H1 (cell line): ENCODE results near the gene LRRC3C. TPM values are rescaled to one million over a fixed set of nuclear protein-coding genes. Genes with fewer than 3 reads are reported as not detected.

Source experiments
- CTCF ChIA-PET: fragments of 300-600 bp; sonication (Branson Sonifier 250); formaldehyde crosslinking; loops from one replicate; lab custom pipeline; 2021; ENCODE audit not compliant: partially characterized antibody; lab: Charles Lee
- POLR2A ChIA-PET: fragments of 300-600 bp; sonication (Branson Sonifier 250); formaldehyde crosslinking; loops from one replicate; lab custom pipeline; 2021; ENCODE audit warnings: inconsistent platforms; ENCODE audit not compliant: partially characterized antibody; lab: Charles Lee
- DNase-seq, 2 experiments: peaks; one replicate each; pipeline versions ENCODE4 v3.0.0 to v3.0.0-alpha.2; 2010 to 2022; ENCODE audit warnings: low spot score in 2 of 2, low read depth in 1 of 2, mixed read lengths in 1 of 2
- FAIRE-seq: peaks from 2 replicates; lab custom pipeline; 2011; peaks lifted over from hg19 to GRCh38; lab: Jason Lieb, UNC
- H2AFZ ChIP-seq: 2 replicates; pipeline ENCODE4 v1.8.1; 2012; ENCODE audit warnings: low read length, inconsistent platforms
- H2AK5ac ChIP-seq: 2 replicates; pipeline ENCODE4 v1.6.1; 2013; ENCODE audit warnings: low read depth, low read length
- H2BK120ac ChIP-seq: replicated peaks from 2 replicates; pipeline ENCODE3; 2013; ENCODE audit warnings: low read depth, low read length, inconsistent platforms
- H2BK12ac ChIP-seq: 2 replicates; pipeline ENCODE4 v1.6.1; 2013; ENCODE audit warnings: low read depth, low read length
- H2BK15ac ChIP-seq: 2 replicates; pipeline ENCODE4 v1.6.1; 2013; ENCODE audit warnings: low read length
- H2BK20ac ChIP-seq: 2 replicates; pipeline ENCODE4 v1.6.1; 2013; ENCODE audit warnings: low read length
- H2BK5ac ChIP-seq: 2 replicates; pipeline ENCODE4 v1.6.1; 2013; ENCODE audit warnings: low read depth, low read length
- H3K14ac ChIP-seq: 2 replicates; pipeline ENCODE4 v1.6.1; 2013; ENCODE audit warnings: inconsistent platforms; ENCODE audit not compliant: insufficient read length
- H3K18ac ChIP-seq: 2 replicates; pipeline ENCODE4 v1.6.1; 2013; ENCODE audit warnings: low read length; ENCODE audit errors: extremely low read depth
- H3K23ac ChIP-seq: 2 replicates; pipeline ENCODE4 v1.6.1; 2013; ENCODE audit warnings: inconsistent platforms; ENCODE audit not compliant: insufficient read length
- H3K23me2 ChIP-seq: 2 replicates; pipeline ENCODE4 v1.6.1; 2013; ENCODE audit warnings: low read depth, low read length
- H3K27ac ChIP-seq: 2 replicates; pipeline ENCODE4 v1.6.1; 2011; ENCODE audit warnings: low read depth, low read length, inconsistent platforms
- H3K27me3 ChIP-seq, 4 experiments: replicated peaks in 1 of 4; 1 replicate in 1 of 4; 2 replicates in 3 of 4; pipeline versions ENCODE4 v1.6.1 to v1.8.1; 2011 to 2013; ENCODE audit warnings: low read length in 3 of 4, mild to moderate bottlenecking in 3 of 4, inconsistent platforms in 2 of 4, mixed read lengths in 2 of 4, moderate library complexity in 1 of 4; ENCODE audit not compliant: control insufficient read depth in 3 of 4, insufficient read depth in 3 of 4; ENCODE audit errors: extremely low read depth in 1 of 4
- H3K36me3 ChIP-seq, 4 experiments: 2 replicates each; pipeline versions ENCODE4 v1.6.1 to v1.8.1; 2011 to 2013; ENCODE audit warnings: mild to moderate bottlenecking in 4 of 4, low read length in 3 of 4, moderate library complexity in 2 of 4, control low read depth in 1 of 4, inconsistent platforms in 1 of 4; ENCODE audit not compliant: insufficient read depth in 4 of 4, control insufficient read depth in 2 of 4
- H3K4ac ChIP-seq: replicated peaks from 2 replicates; pipeline ENCODE3; 2013; ENCODE audit warnings: low read length, low read depth, mixed read lengths, inconsistent platforms; ENCODE audit not compliant: insufficient read length
- H3K4me1 ChIP-seq, 4 experiments: replicated peaks in 1 of 4; 1 replicate in 1 of 4; 2 replicates in 3 of 4; pipeline versions ENCODE4 v1.6.1 to v1.8.1; 2011 to 2013; ENCODE audit warnings: low read length in 3 of 4, inconsistent platforms in 2 of 4, mixed read lengths in 1 of 4; ENCODE audit not compliant: insufficient read depth in 4 of 4, control insufficient read depth in 3 of 4
- H3K4me2 ChIP-seq, 2 experiments: 2 replicates each; pipeline versions ENCODE4 v1.6.1 to v1.8.1; 2011 to 2013; ENCODE audit warnings: low read depth in 2 of 2, low read length in 2 of 2, control low read depth in 1 of 2, inconsistent platforms in 1 of 2, mild to moderate bottlenecking in 1 of 2; ENCODE audit not compliant: insufficient read depth in 1 of 2
- H3K4me3 ChIP-seq, 4 experiments: fragments of 200-600, 300-600 bp in 1 of 4; sonication (generic), shearing (Covaris generic), sonication (Bioruptor Twin) in 1 of 4; 2 replicates each; pipeline versions ENCODE4 v1.5.1 to v1.8.1; 2011 to 2016; ENCODE audit warnings: low read length in 4 of 4, low read depth in 3 of 4, control low read depth in 2 of 4, inconsistent platforms in 2 of 4, mild to moderate bottlenecking in 2 of 4, mixed read lengths in 1 of 4, moderate library complexity in 1 of 4; ENCODE audit not compliant: insufficient read depth in 2 of 4; ENCODE audit errors: extremely low read depth in 1 of 4
- H3K56ac ChIP-seq: replicated peaks from 2 replicates; pipeline ENCODE3; 2013; ENCODE audit warnings: low read depth, mild to moderate bottlenecking, mixed read lengths, low read length, inconsistent platforms; ENCODE audit not compliant: insufficient read length
- H3K79me1 ChIP-seq: 2 replicates; pipeline ENCODE4 v1.6.1; 2013; ENCODE audit warnings: low read depth, low read length, control low read depth
- H3K79me2 ChIP-seq, 2 experiments: 2 replicates each; pipeline versions ENCODE4 v1.6.1 to v1.8.1; 2012 to 2013; ENCODE audit warnings: low read length in 2 of 2, mild to moderate bottlenecking in 2 of 2, inconsistent platforms in 1 of 2; ENCODE audit not compliant: insufficient read depth in 2 of 2, control insufficient read depth in 1 of 2
- H3K9ac ChIP-seq, 4 experiments: replicated peaks in 1 of 4; 1 replicate in 1 of 4; 2 replicates in 3 of 4; pipeline versions ENCODE4 v1.6.1 to v1.8.1; 2011 to 2013; ENCODE audit warnings: low read depth in 3 of 4, low read length in 3 of 4, control low read depth in 2 of 4, mild to moderate bottlenecking in 2 of 4, moderate library complexity in 2 of 4, inconsistent platforms in 1 of 4; ENCODE audit errors: extremely low read depth in 1 of 4
- H3K9me3 ChIP-seq, 2 experiments: 2 replicates each; pipeline versions ENCODE4 v1.6.1 to v1.8.1; 2012 to 2013; ENCODE audit warnings: mild to moderate bottlenecking in 2 of 2, moderate library complexity in 2 of 2, control low read depth in 1 of 2, inconsistent platforms in 1 of 2, low read depth in 1 of 2, low read length in 1 of 2, mixed read lengths in 1 of 2; ENCODE audit not compliant: insufficient read depth in 2 of 2
- H4K20me1 ChIP-seq, 2 experiments: replicated peaks in 1 of 2; 2 replicates each; pipeline versions ENCODE3 to v1.8.1; 2011 to 2013; ENCODE audit warnings: inconsistent platforms in 2 of 2, low read length in 2 of 2, mild to moderate bottlenecking in 1 of 2; ENCODE audit not compliant: insufficient read depth in 2 of 2, control insufficient read depth in 1 of 2
- H4K5ac ChIP-seq: 2 replicates; pipeline ENCODE4 v1.6.1; 2013; ENCODE audit warnings: low read length, low read depth, mixed read lengths, inconsistent platforms; ENCODE audit not compliant: insufficient read length
- H4K8ac ChIP-seq: 2 replicates; pipeline ENCODE4 v1.8.0; 2013; ENCODE audit warnings: mild to moderate bottlenecking, moderate library complexity, low read length, inconsistent platforms; ENCODE audit not compliant: insufficient read depth; ENCODE audit errors: extremely low read depth
- H4K91ac ChIP-seq: replicated peaks from 2 replicates; pipeline ENCODE3; 2013; ENCODE audit warnings: low read length, mixed read lengths, inconsistent platforms; ENCODE audit not compliant: insufficient read length
- EP300 ChIP-seq, 2 experiments: IDR thresholded peaks; 1 replicate in 1 of 2; 2 replicates in 1 of 2; pipeline ENCODE4 v1.6.1; 2011 to 2012; ENCODE audit warnings: low read depth in 2 of 2, low read length in 2 of 2, mild to moderate bottlenecking in 2 of 2, borderline replicate concordance in 1 of 2, inconsistent platforms in 1 of 2, moderate library complexity in 1 of 2
- EZH2 ChIP-seq: fragments of 200-600 bp; sonication (generic); IDR thresholded peaks from 2 replicates; pipeline ENCODE4 v1.7.1; 2012; ENCODE audit warnings: low read depth, mild to moderate bottlenecking, moderate library complexity, low read length, inconsistent platforms; ENCODE audit not compliant: severe bottlenecking
- JUN ChIP-seq: IDR thresholded peaks from 2 replicates; pipeline ENCODE4 v1.6.1; 2011; ENCODE audit warnings: low read depth, mild to moderate bottlenecking, improper control_type of control experiment, low read length
- KDM4A ChIP-seq: IDR thresholded peaks from one replicate; pipeline ENCODE4 v1.7.1; 2012; ENCODE audit warnings: low read depth, mild to moderate bottlenecking, moderate library complexity, low read length, inconsistent platforms; ENCODE audit not compliant: severe bottlenecking
- WGBS, 2 experiments: shearing (Covaris generic) in 1 of 2; methylation state at CpG; one replicate each; pipeline versions ENCODE4 v1.1.6 to v1.1.7; 2013 to 2015; ENCODE audit warnings: low lambda C conversion rate in 2 of 2, mixed read lengths in 2 of 2, inconsistent platforms in 1 of 2, low coverage in 1 of 2, missing lambda C conversion rate in 1 of 2; ENCODE audit not compliant: insufficient replicate concordance in 2 of 2, insufficient coverage in 1 of 2, insufficient read length in 1 of 2; ENCODE audit errors: extremely low coverage in 1 of 2, missing lambda C conversion rate in 1 of 2; 5-methylcytosine and 5-hydroxymethylcytosine counted together
- polyA plus RNA-seq, 7 experiments: library from polyadenylated mRNA; depleted of rRNA in 3 of 7; stranded (reverse) in 5 of 7; unstranded in 2 of 7; fragments of >200 nt in 5 of 7; fragments of 200-250 nt in 2 of 7; gene quantifications; 1 replicate in 5 of 7; 2 replicates in 1 of 7; 4 replicates in 1 of 7; pipeline versions ENCODE4 v1.2.1 to v1.2.3, GENCODE V29; 2011 to 2013; ENCODE audit warnings: missing spikeins in 2 of 7, mixed read lengths in 2 of 7
- total RNA-seq: library from RNA; stranded (reverse); fragmentation: NEBNext Ultra II Directional; extraction: Animal tissue kit (Norgen Biotek cat#: 25700); gene quantifications from 2 replicates; pipeline ENCODE4 v1.2.1, GENCODE V29; 2021
- TF ChIP-seq, protein P1 (sequence below): IDR thresholded peaks from 2 replicates; pipeline ENCODE4 v1.6.1; 2012; ENCODE audit warnings: inconsistent platforms

LRRC3C gene
- total and polyA plus RNA-seq, 2 of the 8 experiments (the other 6 are each of a cell fraction or from before 2014, with no cell fraction given) = not detected

DNA sequence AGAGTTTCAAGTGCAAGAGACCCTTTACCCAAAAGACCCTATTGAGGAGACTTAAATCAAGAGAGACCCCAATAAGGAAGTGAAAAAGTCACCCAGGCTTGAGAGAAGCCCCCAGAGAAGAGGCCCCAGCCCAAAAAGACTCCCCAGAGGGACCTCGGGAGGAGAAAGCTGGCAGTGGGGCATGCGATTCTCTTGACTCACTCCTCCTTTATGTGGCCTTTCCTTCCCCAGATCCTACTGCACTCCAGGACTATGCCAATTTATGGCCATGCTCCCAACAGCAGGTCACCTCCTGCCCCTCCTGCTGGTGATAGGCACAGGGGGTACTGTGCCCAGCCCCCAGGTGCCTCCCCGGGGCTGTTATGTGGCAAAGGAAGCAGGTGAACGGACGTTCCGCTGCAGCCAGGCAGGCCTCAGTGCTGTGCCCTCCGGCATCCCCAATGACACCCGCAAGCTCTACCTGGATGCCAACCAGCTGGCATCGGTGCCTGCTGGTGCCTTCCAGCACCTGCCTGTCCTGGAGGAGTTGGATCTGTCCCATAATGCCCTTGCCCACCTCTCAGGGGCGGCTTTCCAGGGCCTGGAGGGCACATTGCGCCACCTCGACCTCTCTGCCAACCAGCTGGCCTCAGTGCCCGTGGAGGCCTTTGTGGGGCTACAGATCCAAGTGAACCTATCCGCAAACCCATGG lies 16.3 kb downstream of the LRRC3C start:
- Histone ChIP-seq H3K4ac (no peak overlapping the region), H3K9ac (no peak overlapping the region), H3K4me1 (peaks cover 0 to 7% (median 1%) of the 10 kb centered on the region in 4 experiments; a peak in 5 of 7 replicates), H3K79me2 (no peaks in the 10 kb centered on the region), H4K8ac (no peak overlapping the region), H3K27me3 (no peaks in the 10 kb centered on the region), H4K91ac (no peak overlapping the region), H4K5ac (no peak overlapping the region), H2BK5ac (no peak overlapping the region), H3K23me2 (no peaks in the 10 kb centered on the region), H2BK15ac (no peak overlapping the region), H3K9me3 (no peaks in the 10 kb centered on the region), H2AK5ac (no peak overlapping the region), H3K4me3 (no peak overlapping the region)
- no peak for FAIRE-seq
- CTCF ChIA-PET = interaction anchor here (0.6 to 5.9 kb wide), 3 partner anchors 14 to 65 kb away, joined by 3 to 28 read pairs (median 4); no protein-coding TSS in a partner anchor
- POLR2A ChIA-PET = no interaction called here
- WGBS, 2 experiments = 94% methylated on average over 14 of the region's 14 CpGs; no CpG with 5 or more reads in 1 of the 2 experiments
- TF ChIP-seq JUN (no peak), EP300 (IDR thresholded peaks at IDR 0.05; ENCODE audit: borderline replicate concordance in 1 of 2, low read depth in 2 of 2, low read length in 2 of 2) (no peak), EZH2 (no peak), KDM4A (no peak)
- TF ChIP-seq, protein P1, sequence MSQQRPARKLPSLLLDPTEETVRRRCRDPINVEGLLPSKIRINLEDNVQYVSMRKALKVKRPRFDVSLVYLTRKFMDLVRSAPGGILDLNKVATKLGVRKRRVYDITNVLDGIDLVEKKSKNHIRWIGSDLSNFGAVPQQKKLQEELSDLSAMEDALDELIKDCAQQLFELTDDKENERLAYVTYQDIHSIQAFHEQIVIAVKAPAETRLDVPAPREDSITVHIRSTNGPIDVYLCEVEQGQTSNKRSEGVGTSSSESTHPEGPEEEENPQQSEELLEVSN = no peak
- TF ChIP-seq, all 59 proteins: peak for 0
- H3K14ac ChIP-seq = no peak overlapping the region
- no peaks in the 10 kb centered on the region for H4K20me1 ChIP-seq
- DNase-seq = no peak
- no peak overlapping the region for H3K23ac ChIP-seq
- no peak overlapping the region for H2BK120ac ChIP-seq
- H2BK20ac ChIP-seq = no peak overlapping the region
- H3K18ac ChIP-seq = no peak overlapping the region
- H3K27ac ChIP-seq = no peak overlapping the region
- H3K56ac ChIP-seq = no peak overlapping the region
- no peaks in the 10 kb centered on the region for H3K79me1 ChIP-seq
- H2AFZ ChIP-seq = no peak overlapping the region
- no peaks in the 10 kb centered on the region for H3K36me3 ChIP-seq
- no peak overlapping the region for H3K4me2 ChIP-seq
- H2BK12ac ChIP-seq = no peak overlapping the region
